ENCODE measurements around the gene TGFBR3.

The TGFBR3 gene

DNA sequence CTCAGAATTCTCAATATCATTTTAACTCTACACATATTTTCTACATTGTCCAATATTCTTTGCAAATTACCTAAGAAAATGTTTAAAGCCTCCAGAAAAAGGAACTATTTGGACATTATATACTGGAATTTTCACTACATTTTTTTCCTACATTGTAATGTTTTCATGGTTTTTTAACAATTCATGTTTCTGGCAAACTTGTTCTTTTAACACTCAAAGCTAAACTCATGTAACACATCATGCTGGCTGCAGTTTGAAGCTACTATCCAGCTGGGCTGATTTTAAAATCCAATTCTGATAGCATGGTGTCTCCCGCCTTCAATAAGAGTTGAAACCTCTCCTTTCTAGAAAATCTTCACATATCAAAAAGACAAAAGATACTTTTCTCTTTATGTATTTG, 52.0 kb downstream of the TGFBR3 start:
- in situ Hi-C loops (cut with MboI; ENCODE audit: low sequenced_read_pairs): no loop called here
- no peaks in the 10 kb centered on the region for H3K27me3 ChIP-seq (ENCODE audit: low read depth)
- H3K4me1 ChIP-seq: no peaks in the 10 kb centered on the region

DNA sequence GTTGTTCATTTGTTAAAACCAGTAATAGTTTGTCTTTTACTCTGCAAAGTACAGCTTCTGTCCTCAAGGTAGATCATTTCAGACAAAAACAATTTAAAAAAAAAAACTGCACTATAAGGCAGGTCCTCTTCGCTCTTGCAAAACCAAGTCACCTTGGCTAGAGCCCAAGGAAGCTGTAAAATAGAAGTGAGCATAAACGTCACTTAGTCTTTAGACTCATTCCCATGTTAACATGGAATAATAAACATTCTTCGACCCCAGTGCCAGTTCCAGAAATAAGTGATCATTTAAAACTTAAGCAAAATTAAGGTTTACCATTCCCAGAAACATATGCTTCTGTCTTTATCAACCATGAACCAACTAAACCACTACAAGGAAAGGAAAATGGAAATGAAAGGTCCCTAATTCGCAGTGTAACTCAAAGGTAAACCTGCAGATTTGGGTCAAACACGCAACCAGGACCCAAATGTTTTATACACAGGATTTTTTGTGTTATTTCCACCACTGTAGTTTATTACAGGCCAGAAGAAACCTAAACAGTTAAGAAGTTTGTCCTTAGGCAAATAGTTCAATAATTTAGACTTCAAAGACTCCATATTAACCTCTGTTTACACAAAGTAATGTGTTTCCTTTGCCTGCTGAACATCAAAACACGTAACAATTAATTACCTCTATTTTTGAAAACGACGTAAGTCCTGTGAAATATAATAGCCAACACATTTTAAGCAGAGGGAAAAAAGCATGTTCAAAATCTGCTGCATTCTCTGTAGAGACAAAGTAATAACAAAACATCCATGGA, 54.6 kb downstream of the TGFBR3 start:
- in situ Hi-C loops (cut with MboI; ENCODE audit: low sequenced_read_pairs): no loop called here
- no peaks in the 10 kb centered on the region for H3K9me3 ChIP-seq
- no peaks in the 10 kb centered on the region for H3K27me3 ChIP-seq (ENCODE audit: low read depth)
- DNase-seq (ENCODE audit: low spot score in 2 of 2): no peak
- H3K4me1 ChIP-seq: no peaks in the 10 kb centered on the region
- no peaks in the 10 kb centered on the region for H3K36me3 ChIP-seq (replicated peaks)
- no peak overlapping the region for H3K4me3 ChIP-seq

More for the DNA sequence above, 52.0 kb downstream of the TGFBR3 start:
- no peak for DNase-seq (ENCODE audit: low spot score in 2 of 2)
- no peaks in the 10 kb centered on the region for H3K9me3 ChIP-seq
- no peaks in the 10 kb centered on the region for H3K36me3 ChIP-seq (replicated peaks)
- no peak overlapping the region for H3K4me3 ChIP-seq

DNA sequence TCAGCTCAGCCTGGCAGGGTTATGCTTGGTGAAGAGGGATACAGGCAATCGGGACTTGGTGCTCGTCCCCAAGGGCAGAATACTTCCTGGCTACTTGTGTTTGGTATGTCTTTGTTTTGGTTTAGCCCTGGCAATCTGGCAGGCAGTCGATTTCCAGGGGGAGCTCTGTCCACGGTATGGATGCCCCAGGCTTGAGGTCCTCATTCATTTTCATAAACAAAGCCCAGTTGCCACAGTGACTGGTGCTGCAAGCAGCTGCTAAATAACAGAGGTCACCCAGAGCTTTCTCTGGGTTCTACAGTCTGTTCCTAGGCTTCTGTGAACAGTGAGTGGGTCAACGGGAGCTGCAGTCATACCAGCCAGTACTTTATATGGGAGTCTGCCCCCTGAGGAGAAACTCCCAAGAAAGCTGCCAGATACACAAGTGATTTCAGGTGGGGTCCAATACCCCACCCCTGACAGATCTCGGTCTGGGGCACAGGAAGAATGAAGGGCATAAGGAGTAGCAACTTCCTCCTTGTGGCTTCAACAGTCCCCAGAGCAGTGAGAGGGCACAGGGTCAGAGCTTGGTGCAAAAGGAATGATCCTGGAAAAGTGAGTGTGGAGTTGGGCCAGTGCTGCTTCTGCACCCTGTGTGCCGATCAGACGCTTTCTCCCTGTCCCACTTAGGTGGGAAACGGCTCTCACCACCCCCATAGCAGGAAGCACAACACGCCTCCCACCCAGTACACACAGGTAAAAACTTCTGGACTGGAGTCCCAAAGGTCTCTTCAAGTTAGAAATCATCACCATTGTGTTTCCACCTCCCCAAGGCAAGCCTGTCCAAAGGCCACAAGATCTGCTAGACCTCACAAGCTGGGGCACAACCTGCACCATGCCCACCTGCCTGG, 55.5 kb downstream of the TGFBR3 start:
- in situ Hi-C loops (cut with MboI; ENCODE audit: low sequenced_read_pairs): no loop called here
- no peaks in the 10 kb centered on the region for H3K27me3 ChIP-seq (ENCODE audit: low read depth)
- H3K4me1 ChIP-seq: no peaks in the 10 kb centered on the region
- H3K36me3 ChIP-seq (replicated peaks): no peaks in the 10 kb centered on the region
- H3K9me3 ChIP-seq: no peaks in the 10 kb centered on the region
- no peak overlapping the region for H3K4me3 ChIP-seq
- no peak for DNase-seq (ENCODE audit: low spot score in 2 of 2)

DNA sequence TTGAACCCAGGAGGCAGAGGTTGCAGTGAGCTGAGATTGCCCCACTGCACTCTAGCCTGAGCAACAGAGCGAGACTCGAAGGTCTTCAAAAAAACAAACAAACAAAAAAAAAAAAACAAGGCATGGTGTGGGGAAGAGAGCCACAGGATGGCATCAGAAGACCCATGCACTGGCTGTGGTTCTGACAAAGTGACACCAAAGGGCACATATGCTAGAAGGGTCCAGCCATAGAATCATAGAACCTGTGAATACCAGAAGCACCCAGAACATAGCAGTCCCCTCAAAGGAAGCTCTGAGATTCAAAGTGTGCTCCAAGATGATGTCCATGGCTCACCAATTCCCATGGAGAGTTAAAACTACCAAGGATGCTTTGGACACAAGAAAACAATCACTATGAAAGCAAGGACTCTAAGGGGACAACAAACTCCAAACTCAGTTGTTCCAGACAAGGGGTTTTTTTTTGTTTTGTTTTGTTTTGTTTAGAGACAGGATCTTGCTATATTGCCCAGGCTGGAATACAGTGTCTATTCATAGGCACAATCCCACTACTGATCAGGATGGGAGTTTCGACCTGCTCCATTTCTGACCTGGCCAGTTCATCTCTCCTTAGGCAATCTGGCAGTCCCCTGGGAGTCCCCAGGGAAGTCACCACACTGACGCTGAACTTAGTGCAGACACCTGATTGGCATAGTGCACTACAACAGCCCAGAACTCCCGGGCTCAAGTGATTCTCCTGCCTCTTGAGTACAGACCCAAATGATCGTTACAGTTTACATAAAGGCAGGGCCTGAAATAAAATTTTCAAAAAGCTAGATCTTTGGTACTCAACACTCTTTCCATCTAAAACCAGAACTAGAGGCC, 56.4 kb downstream of the TGFBR3 start:
- Histone ChIP-seq H3K27me3 (ENCODE audit: low read depth) (no peaks in the 10 kb centered on the region), H3K36me3 (replicated peaks) (no peaks in the 10 kb centered on the region), H3K9me3 (no peaks in the 10 kb centered on the region), H3K4me3 (no peak overlapping the region), H3K4me1 (no peaks in the 10 kb centered on the region)
- in situ Hi-C loops (cut with MboI; ENCODE audit: low sequenced_read_pairs): no loop called here
- DNase-seq (ENCODE audit: low spot score in 2 of 2): no peak

DNA sequence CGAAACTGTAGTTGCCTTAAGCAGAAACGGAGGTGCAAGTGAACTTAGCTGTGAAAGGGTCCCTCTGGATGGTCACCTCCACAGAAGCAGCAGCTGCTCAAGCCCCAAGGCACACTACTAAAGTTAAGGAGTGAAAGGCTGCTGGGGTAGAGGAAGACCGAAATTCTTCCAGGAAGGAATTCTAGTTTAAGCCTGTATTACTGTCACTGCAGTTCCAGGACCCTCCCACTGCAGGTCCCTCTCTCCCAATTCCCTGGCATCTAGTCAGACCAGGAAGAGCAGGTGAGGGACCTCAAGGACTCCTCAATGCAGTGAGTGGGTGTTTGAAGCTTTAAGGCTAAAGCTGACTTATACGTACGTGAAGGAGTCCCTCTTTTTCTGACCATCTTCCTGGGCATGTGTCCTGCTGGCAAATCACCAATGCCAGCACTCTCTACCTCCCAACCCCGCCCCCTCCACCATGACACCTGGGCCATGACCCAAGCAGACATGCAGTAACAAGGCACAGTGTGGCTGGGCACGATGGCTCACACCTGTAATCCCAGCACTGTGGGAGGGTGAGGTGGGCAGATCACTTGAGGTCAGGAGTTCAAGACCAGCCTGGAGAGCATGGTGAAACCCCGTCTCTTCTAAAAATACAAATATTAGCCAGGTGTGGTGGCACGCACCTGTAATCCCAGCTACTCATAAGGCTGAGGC, 57.2 kb downstream of the TGFBR3 start:
- Histone ChIP-seq H3K4me1 (no peaks in the 10 kb centered on the region), H3K9me3 (no peaks in the 10 kb centered on the region), H3K4me3 (no peak overlapping the region), H3K36me3 (replicated peaks) (no peaks in the 10 kb centered on the region), H3K27me3 (ENCODE audit: low read depth) (no peaks in the 10 kb centered on the region)
- in situ Hi-C loops (cut with MboI; ENCODE audit: low sequenced_read_pairs): no loop called here
- DNase-seq (ENCODE audit: low spot score in 2 of 2): no peak

DNA sequence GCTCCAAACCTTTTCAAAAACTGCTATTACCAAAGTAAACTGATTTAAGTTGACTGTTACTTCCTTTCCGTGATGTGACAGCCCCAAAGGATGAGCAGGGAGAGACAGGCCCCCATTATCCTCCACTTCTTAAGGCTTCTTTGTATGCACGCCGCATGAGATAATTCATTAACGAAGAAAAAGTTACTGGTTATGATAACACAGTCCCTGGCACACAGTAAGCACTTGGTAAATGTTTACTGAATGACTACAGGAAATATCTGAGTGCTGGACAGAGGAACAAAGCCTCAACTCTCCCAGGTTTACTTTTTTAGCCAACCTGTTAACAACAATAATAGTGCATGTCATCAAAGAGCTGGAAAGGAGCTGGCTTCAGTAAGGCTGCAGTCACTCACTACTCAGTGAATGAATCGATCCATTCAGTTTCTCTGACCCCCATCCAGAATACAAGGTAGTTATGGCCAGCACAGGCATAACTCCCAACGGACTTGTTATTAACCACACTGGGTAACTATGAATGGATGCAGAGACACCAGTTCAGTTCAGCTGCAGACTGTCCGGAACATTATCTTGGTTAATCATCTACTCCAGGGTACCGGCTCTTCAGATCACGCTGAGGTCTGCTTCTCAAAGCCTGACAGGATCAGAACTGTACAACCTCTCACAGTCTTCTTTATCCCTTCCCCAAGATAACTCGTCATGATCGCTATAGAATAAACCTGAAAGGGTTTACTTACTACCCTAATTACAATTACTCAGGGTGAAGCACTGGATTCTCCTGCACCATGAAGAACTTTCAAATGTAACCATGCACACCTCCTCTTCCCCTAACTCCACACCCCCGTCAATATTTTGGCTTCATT, 58.3 kb downstream of the TGFBR3 start:
- no peaks in the 10 kb centered on the region for H3K27me3 ChIP-seq (ENCODE audit: low read depth)
- H3K4me1 ChIP-seq: no peaks in the 10 kb centered on the region
- H3K4me3 ChIP-seq: no peak overlapping the region
- no peaks in the 10 kb centered on the region for H3K36me3 ChIP-seq (replicated peaks)
- no peak for DNase-seq (ENCODE audit: low spot score in 2 of 2)
- in situ Hi-C loops (cut with MboI; ENCODE audit: low sequenced_read_pairs): no loop called here
- H3K9me3 ChIP-seq: no peaks in the 10 kb centered on the region

DNA sequence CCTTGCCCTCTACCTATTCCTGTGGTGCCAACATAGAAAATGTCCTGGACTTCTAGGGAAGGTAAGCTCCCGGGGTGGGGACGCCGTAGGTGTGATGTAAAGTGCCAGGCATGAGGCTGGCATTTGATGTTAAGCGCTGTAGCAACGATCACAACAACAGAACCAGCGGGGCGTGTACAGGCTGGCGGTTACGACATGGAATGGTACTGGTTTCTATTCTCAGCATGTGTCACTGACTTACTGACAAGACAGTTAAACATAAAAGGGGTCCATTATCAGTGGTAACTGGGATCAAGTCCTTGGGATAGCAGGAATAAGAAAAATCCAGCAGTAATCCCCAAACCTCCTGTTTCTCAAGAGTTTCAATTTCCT, 58.9 kb downstream of the TGFBR3 start:
- DNase-seq (ENCODE audit: low spot score in 2 of 2): no peak
- H3K4me3 ChIP-seq: no peak overlapping the region
- in situ Hi-C loops (cut with MboI; ENCODE audit: low sequenced_read_pairs): no loop called here
- H3K4me1 ChIP-seq: no peaks in the 10 kb centered on the region
- H3K27me3 ChIP-seq (ENCODE audit: low read depth): no peaks in the 10 kb centered on the region
- H3K36me3 ChIP-seq (replicated peaks): no peaks in the 10 kb centered on the region
- no peaks in the 10 kb centered on the region for H3K9me3 ChIP-seq

DNA sequence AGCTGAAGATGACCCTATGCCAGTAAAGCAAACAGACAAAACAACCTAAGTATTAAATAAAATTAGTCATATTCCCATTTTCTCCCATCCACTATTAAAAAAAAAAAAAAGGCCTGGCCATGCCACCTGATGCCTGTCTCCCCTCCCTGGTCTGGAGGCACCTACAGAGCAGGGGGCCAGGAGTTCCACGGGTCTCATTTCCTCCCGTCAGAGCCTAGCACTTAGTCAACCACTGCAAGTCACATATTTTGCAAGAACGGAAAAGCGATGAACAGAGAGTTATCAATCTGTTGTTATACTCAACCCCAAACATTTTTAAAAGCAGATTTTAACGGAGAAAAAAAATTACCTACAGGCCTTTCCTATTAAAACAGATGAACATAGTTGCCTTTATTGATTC, 59.3 kb downstream of the TGFBR3 start:
- no peaks in the 10 kb centered on the region for H3K36me3 ChIP-seq (replicated peaks)
- H3K9me3 ChIP-seq: no peaks in the 10 kb centered on the region
- in situ Hi-C loops (cut with MboI; ENCODE audit: low sequenced_read_pairs): no loop called here
- no peaks in the 10 kb centered on the region for H3K27me3 ChIP-seq (ENCODE audit: low read depth)
- H3K4me1 ChIP-seq: no peaks in the 10 kb centered on the region
- DNase-seq (ENCODE audit: low spot score in 2 of 2): no peak
- H3K4me3 ChIP-seq: no peak overlapping the region

DNA sequence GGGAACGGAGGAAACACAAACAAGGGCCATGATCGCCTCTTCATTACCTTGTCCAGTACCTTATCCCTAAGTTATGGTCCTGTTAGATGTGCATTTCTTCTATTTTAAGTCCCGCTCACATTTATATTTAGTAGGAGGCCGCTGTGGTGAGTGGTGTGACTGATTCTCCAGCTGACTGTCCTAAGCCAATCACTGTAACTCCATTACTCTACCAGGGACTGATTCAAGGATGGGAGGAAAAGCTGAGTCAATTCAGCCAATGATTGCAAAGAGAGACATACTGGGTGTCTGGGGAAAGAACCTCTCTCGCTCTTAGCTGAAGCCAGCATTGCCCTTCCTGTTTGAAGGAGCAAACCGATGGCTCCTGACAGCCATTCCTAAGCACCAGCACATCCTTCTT, 59.7 kb downstream of the TGFBR3 start:
- Histone ChIP-seq H3K4me1 (no peaks in the 10 kb centered on the region), H3K4me3 (no peak overlapping the region), H3K36me3 (replicated peaks) (no peaks in the 10 kb centered on the region), H3K9me3 (no peaks in the 10 kb centered on the region), H3K27me3 (ENCODE audit: low read depth) (no peaks in the 10 kb centered on the region)
- in situ Hi-C loops (cut with MboI; ENCODE audit: low sequenced_read_pairs): no loop called here
- no peak for DNase-seq (ENCODE audit: low spot score in 2 of 2)

DNA sequence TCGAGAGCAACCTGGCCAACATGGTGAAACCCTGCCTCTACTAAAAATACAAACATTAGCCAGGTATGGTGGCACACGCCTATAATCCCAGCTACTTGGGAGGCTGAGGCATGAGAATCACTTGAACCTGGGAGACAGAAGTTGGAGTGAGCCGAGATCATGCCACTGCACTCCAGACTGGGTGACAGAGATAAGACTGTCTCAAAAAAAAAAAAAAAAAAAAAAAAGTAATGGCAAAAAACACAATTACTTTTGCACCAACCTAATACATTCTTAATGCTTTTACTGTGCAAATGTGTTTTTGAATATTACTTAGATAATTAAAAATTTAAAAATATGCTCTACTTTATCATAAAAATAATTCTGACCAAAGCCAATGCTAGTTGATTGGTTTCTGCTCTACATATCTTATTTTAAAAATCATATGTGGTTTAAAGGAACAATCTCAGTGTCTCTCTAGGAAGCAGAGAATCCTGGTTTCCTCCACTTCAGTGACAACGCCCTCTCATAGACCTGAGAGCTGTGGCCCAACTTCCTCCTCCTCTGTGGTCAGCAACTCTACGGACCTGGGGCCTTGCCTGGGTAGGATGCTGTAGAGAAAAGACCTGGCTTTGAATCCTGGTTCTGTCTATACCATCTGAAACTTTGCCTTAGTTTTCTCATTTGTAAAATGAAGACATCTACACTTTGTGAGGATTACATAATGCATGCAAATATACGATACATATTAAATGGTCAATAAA, 64.7 kb downstream of the TGFBR3 start:
- Histone ChIP-seq H3K4me3 (no peak overlapping the region), H3K27me3 (ENCODE audit: low read depth) (no peaks in the 10 kb centered on the region), H3K9me3 (no peaks in the 10 kb centered on the region), H3K4me1 (peaks cover 12% of the 10 kb centered on the region), H3K36me3 (replicated peaks) (no peaks in the 10 kb centered on the region)
- in situ Hi-C loops (cut with MboI; ENCODE audit: low sequenced_read_pairs): no loop called here
- no peak for DNase-seq (ENCODE audit: low spot score in 2 of 2)

DNA sequence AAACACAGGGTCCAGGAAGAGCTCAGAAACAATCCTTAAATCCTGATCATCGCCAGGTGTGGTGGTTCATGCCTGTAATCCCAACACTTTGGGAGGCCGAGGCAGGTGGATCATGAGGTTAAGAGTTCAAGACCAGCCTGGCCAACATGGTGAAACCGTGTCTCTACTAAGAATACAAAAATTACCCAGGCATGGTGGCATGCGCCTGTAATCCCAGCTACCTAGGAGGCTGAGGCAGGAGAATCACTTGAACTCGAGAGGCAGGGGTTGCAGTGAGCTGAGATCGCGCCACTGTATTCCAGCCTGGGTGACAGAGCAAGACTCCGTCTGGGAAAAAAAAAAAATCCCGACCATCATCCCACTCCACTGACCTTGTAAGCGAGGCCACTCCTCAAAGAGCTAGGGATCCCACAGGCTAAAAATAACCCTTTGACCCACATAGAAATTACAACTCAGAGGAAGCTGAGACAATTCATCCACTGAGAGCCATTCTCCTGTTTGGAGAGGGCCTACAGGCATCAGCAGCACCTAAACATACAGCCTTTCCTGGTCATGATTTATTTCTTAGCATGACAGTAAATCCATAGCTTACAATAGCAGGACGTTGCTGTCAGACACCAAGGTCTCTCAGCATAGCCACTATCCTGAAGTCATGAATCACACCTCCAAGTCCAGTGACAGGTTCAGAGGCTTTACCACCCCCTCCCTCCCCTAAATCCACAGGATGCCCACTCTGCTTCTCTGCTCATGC, 66.7 kb downstream of the TGFBR3 start:
- Histone ChIP-seq H3K27me3 (ENCODE audit: low read depth) (no peaks in the 10 kb centered on the region), H3K4me1 (peaks cover 12% of the 10 kb centered on the region), H3K9me3 (no peaks in the 10 kb centered on the region), H3K36me3 (replicated peaks) (no peaks in the 10 kb centered on the region), H3K4me3 (no peak overlapping the region)
- no peak for DNase-seq (ENCODE audit: low spot score in 2 of 2)
- in situ Hi-C loops (cut with MboI; ENCODE audit: low sequenced_read_pairs): no loop called here

DNA sequence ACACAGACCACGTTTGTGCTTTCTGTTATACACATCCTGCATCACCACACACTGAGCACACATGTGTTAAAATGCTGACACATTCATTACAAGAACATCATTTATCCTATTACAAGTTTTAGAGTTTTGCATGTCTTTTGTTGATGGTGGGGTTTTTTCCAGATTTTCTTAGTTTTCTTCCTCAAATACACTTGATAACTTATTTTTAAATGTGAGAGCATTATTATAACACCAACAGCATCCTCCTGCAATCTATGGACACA, 67.3 kb downstream of the TGFBR3 start:
- in situ Hi-C loops (cut with MboI; ENCODE audit: low sequenced_read_pairs): no loop called here
- H3K27me3 ChIP-seq (ENCODE audit: low read depth): no peaks in the 10 kb centered on the region
- H3K9me3 ChIP-seq: no peaks in the 10 kb centered on the region
- DNase-seq (ENCODE audit: low spot score in 2 of 2): no peak
- no peak overlapping the region for H3K4me3 ChIP-seq
- peaks cover 12% of the 10 kb centered on the region for H3K4me1 ChIP-seq
- no peaks in the 10 kb centered on the region for H3K36me3 ChIP-seq (replicated peaks)
